Measurements from ENCODE around the gene CCDC33. TPM values are rescaled to one million over a fixed set of nuclear protein-coding genes. Genes with fewer than 3 reads are reported as not detected.
"Not testable (repeated sequence)": the region's sequence is repeated elsewhere in the genome, so short reads cannot be mapped to it uniquely, and the experiment has no call there.

The CCDC33 gene
- polyA plus RNA-seq, 1 donor: not detected

DNA sequence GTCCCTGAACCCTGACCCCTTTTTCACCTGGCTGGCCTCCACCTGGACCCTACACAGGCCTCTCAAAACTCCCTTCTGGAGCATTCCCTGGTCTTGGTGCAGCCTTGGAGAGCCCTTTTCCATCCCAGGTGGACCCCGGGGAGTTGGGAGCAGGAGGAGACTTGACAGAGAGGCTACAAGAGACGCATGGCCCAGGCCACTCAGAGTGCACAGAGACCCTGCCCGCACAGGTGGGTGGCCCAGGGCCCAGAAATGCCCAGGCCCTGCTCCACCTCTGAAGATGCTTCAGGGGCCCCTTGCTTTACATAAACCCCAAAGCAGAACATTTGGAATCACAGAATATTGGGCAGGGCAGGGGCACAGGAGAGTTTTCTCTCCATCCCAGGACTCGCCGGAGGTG, 97.0 kb downstream of the CCDC33 start:
- DNase-seq (ENCODE audit: low read depth): no peak

DNA sequence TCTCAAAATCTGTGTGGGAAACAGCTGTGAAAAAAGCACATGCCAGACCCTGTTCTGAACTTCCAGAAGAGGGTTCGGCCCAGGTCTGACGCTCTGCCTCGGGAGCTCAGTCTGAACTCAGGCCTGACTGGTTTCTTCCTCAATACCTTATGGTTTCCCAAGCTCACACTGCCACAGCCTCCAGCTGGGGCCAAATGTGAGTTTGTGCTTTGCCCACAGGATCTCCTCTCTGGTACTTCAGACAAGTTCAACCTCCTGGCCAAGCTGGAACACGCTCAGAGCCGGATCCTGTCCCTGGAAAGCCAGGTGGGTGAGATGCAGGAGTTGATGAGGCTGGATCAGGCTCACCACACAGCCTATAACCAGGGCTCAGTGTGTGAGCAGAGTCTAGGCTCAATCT, 97.5 kb downstream of the CCDC33 start:
- DNase-seq (ENCODE audit: low read depth): no peak

GRCh38 chr15:74334127-74334526, 98.0 kb downstream of the CCDC33 start:
- no peak for DNase-seq (ENCODE audit: low read depth)

DNA sequence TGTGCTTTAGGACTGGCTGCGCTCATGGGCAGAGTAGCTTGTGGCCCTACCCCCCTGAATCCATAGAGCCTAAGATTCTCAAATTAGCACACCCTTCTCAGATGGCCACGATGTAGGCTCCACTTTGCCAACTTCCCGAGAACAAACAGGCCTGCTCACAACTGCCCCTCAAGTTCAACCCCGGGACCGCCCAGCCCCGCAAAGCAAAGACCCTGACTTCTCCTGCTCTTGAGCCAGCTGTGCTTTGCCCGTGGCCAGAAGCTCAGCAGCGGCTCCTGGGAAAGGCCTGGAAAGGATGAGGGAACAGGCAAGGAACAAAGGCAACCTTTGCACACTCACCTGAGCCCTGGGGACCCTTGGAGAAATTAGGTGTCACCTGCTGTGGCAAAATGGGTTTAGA, 99.3 kb downstream of the CCDC33 start:
- no peak for DNase-seq (ENCODE audit: low read depth)

DNA sequence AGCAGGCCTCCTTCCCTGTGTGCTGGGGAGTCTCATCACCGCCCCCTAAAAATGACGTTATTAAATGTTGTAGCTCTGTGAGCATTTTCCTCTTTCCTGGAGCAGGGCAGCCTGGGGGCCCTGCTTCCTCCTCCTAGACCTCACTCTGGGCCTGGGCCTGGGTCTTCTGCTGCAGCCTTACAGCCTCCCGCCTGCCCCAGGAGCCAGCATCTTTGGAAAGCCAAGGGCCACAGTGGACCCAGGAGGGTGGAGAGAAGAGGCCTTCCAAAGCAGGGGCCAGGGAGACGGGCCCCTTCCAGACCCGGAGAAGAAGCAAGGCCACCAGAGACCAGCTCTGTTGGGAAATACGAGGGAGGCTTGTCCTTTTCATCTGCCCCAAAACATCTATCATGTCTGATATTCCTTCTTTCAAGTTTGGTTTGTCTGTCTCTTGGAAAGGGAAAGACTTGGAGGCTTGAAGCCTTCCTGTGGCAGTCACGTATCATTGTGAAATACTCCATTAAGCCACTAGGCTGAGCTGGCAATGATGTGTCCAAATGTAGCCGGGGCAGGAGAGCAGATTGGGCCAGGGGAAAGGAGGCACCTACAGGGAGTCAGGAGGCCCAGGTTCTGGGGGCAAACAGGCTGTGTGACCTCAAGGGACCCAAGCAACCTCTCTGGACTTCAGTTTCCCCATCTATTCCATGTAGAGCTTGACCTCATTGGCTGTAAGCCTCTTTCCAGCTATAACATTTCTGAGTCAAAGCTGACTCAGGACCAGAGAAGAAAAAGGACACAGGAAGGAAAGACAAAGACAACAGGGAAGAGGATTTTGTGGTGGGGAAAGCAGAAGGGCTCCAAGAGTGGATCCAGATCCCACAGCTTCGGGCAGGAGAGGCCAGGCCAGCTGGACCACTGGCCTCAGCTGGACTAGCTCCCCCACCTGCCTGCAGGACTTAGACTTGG, 100.2 kb downstream of the CCDC33 start:
- no peak for DNase-seq (ENCODE audit: low read depth)

- DNase-seq (ENCODE audit: low read depth): no peak
Observed at GRCh38 chr15:74337146-74337545, 101.0 kb downstream of the CCDC33 start.

GRCh38 chr15:74337607-74338211, 101.6 kb downstream of the CCDC33 start:
- DNase-seq (ENCODE audit: low read depth): no peak

- DNase-seq (ENCODE audit: low read depth): no peak
Observed at GRCh38 chr15:74338676-74339075, 102.5 kb downstream of the CCDC33 start.

GRCh38 chr15:74339371-74339770, 103.2 kb downstream of the CCDC33 start:
- DNase-seq (ENCODE audit: low read depth): no peak

GRCh38 chr15:74340150-74340549, 104.0 kb downstream of the CCDC33 start:
- DNase-seq (ENCODE audit: low read depth): no peak

- no peak for DNase-seq (ENCODE audit: low read depth)
Observed at GRCh38 chr15:74343127-74343796, 107.1 kb downstream of the CCDC33 start.

DNA sequence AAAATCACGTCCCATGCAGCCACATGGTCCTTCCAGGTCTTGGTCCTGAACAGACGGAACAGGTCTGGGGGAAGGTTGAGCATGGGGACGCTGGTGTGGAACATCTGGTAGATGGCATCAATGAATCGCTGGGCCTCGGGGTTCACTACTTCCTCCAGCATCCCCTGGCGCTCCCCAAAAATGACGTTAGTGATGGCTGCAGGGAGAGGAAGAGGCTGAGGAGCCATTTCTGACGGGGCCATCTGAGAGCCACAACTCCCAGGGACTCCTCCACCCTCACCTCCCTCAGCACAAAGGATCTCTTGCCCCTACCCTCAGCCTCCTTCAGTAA, 107.6 kb downstream of the CCDC33 start:
- DNase-seq (ENCODE audit: low read depth): no peak

DNA sequence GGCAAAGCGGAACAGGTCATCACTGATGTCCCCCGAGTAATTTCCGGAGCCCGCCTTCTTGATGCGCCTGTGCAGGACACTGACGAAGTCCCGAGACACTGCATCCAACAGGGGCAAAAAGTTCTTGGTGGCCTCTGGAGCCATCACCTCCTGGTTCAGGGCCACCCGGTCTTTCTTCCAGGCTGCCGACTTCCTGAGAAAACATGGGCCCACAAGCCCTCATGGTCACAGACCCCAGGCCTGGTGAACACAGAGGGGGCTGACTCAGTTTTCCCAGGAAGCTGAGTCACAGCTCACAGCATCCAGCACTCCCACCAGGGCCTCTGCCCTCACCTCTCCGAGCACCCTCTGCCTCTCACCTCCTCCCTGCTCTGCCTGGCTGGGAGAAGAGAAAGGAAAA, 108.9 kb downstream of the CCDC33 start:
- DNase-seq (ENCODE audit: low read depth): no peak

- no peak for DNase-seq (ENCODE audit: low read depth)
Observed at GRCh38 chr15:74347757-74348250, 111.7 kb downstream of the CCDC33 start.

GRCh38 chr15:74349241-74349778, 113.2 kb downstream of the CCDC33 start:
- DNase-seq (ENCODE audit: low read depth): no peak

GRCh38 chr15:74350295-74351275, 114.5 kb downstream of the CCDC33 start:
- DNase-seq (ENCODE audit: low read depth): no peak

GRCh38 chr15:74351670-74352069, 115.5 kb downstream of the CCDC33 start:
- no peak for DNase-seq (ENCODE audit: low read depth)

DNA sequence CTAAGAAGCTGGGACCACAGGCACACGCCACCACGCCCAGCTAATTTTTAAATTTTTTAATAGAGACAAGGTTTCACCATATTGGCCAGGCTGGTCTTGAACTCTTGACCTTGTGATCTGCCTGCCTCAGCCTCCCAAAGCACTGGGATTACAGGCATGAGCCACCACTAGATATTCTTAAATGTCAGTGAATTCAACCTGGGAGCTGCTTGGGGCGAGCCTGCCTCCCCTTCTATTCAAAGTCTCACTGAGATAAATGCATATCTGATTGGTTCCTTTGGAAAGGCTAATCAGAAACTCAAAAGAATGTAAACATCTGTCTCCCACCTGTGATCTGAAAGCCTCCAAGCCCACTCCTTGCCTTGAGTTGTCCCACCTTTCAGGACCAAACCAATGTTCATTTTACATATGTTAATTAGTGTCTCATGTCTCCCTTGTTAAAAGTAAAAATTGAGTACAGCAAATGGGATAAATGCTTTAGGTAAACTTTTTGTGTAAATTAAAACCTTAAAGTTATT, 116.3 kb downstream of the CCDC33 start:
- DNase-seq (ENCODE audit: low read depth): no peak

- DNase-seq (ENCODE audit: low read depth): not testable (repeated sequence)
Observed at GRCh38 chr15:74353992-74354391, 117.9 kb downstream of the CCDC33 start.

GRCh38 chr15:74356050-74356449, 119.9 kb downstream of the CCDC33 start:
- not testable (repeated sequence) for DNase-seq (ENCODE audit: low read depth)

- DNase-seq (ENCODE audit: low read depth): not testable (repeated sequence)
Observed at GRCh38 chr15:74357514-74357913, 121.4 kb downstream of the CCDC33 start.

All from forelimb muscle (tissue), 1 donor.